Body of pancreas (tissue), 4 donors: ENCODE results near the gene ZFP1.

Source experiments
- CTCF ChIP-seq, 7 experiments: fragments of 450-650 bp in 4 of 7; fragments of 200-600 bp in 3 of 7; sonication (generic) in 3 of 7; IDR thresholded peaks; one replicate each; pipeline ENCODE4 v1.5.1; 2016 to 2019; ENCODE audit warnings: antibody characterized with exemption in 7 of 7
- POLR2A ChIP-seq, 3 donors: fragments of 450-650 bp; IDR thresholded peaks; one replicate each; pipeline ENCODE4 v1.6.1; 2016; ENCODE audit warnings: antibody characterized with exemption in 3 of 3, mild to moderate bottlenecking in 2 of 3

- TF ChIP-seq CTCF (IDR thresholded peaks at IDR 0.05) (no peak), POLR2A (IDR thresholded peaks at IDR 0.05) (no peak)
Measured at GRCh38 chr16:75099738-75100602, 48.4 kb upstream of the ZFP1 start.
